ENCODE data around the gene MAPK8IP3.

Gene MAPK8IP3

DNA sequence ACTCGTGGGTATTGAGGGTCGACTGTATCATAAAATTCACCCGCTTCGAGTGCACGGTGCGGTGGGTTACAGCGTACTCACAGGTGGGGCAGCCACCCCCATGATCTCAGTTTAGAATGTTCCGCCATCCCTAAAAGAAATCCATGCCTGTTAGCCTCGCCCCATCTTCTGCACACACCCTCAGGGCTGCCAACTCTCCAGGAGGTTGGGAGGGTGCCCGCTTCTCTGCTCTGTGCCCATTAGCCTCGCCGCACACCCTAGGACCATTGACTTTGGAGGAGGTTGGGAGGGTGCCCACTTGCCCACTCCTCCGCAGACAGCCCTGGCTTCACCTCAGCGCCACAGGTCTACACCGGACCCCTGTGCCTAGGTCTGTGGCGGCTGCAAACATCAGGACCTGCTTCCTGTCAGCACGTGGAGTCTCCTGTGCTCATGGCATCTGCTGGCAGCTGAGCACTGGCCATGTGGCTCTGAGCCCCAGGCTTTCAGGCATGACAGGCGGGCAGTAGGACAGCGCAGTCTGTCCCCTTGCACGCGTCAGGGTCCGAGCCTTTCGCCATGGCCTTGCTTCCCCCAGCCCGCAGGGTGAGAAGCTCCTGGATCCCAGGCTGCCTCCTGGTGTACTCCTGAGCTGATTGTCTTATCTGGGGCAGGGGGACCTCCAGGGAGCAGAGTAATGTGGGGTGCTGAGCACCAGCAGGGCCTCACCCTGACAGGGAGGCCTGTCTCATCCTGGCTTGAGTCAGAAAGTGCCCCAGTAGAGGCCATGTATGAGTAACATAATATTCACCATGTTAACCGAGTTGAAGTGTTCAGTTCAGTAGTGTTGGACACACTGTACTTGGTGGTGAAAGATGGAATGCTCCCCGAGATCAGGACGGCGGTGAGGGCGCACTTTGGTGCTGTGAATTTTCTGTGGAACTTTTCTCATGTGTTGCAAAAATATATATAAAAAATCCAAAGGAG, 43.4 kb downstream of the MAPK8IP3 start:
- H3K4me1 ChIP-seq = no peaks in the 10 kb centered on the region

DNA sequence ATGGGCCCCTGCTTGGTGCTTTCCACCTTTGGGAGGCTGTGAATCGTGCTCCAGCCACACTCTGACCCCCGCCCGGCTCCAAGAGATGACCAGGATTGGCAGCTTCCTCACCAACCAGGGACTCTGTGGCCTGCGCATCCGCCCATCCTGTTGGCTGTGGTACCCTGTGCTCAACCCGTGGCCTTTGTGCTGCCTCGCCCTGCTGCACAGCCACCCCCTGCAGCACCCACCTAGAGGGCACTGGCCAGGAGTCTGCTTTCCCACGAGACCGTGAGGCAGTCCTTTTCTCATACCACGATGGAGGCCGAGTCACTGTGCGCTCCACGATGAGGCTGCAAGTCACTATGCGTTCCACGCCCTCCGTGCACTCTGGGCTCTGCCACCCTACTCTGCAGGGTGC, 46.0 kb downstream of the MAPK8IP3 start:
- peaks cover 41% of the 10 kb centered on the region for H3K36me3 ChIP-seq
- H3K9me3 ChIP-seq = no peaks in the 10 kb centered on the region
- H3K27me3 ChIP-seq = no peaks in the 10 kb centered on the region
- H3K4me3 ChIP-seq (ENCODE audit: low read depth, low read length) = no peak overlapping the region
- TF ChIP-seq, protein P1, sequence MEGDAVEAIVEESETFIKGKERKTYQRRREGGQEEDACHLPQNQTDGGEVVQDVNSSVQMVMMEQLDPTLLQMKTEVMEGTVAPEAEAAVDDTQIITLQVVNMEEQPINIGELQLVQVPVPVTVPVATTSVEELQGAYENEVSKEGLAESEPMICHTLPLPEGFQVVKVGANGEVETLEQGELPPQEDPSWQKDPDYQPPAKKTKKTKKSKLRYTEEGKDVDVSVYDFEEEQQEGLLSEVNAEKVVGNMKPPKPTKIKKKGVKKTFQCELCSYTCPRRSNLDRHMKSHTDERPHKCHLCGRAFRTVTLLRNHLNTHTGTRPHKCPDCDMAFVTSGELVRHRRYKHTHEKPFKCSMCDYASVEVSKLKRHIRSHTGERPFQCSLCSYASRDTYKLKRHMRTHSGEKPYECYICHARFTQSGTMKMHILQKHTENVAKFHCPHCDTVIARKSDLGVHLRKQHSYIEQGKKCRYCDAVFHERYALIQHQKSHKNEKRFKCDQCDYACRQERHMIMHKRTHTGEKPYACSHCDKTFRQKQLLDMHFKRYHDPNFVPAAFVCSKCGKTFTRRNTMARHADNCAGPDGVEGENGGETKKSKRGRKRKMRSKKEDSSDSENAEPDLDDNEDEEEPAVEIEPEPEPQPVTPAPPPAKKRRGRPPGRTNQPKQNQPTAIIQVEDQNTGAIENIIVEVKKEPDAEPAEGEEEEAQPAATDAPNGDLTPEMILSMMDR (IDR thresholded peaks at IDR 0.05; ENCODE audit: low read depth, low read length) = no peak
- H3K4me1 ChIP-seq = no peaks in the 10 kb centered on the region
- no peak for DNase-seq

More for the DNA sequence above, 43.4 kb downstream of the MAPK8IP3 start:
- no peak overlapping the region for H3K4me3 ChIP-seq (ENCODE audit: low read depth, low read length)
- TF ChIP-seq, protein P1 (IDR thresholded peaks at IDR 0.05; ENCODE audit: low read depth, low read length) = no peak
- no peak for DNase-seq
- H3K9me3 ChIP-seq = no peaks in the 10 kb centered on the region
- H3K36me3 ChIP-seq = peaks cover 41% of the 10 kb centered on the region
- no peaks in the 10 kb centered on the region for H3K27me3 ChIP-seq

DNA sequence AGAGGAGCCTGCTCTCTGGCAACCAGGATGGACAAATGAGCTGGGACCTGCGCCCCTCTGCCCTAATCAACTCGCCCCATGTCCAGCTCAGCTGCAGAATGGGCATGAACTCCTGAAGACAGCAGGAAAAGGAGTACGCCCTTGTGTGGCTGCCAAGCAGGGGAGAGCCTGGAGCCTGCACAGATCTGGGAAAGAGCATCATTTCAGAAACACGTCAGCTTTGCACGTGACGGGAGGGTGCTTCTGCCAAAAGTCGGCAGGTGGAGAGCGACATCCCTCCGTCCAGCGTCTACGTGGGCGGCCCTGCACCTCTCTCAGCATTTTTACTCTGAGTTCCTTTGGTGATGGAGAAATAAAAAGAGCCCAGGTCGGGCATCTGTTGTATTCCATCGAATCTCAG, 46.9 kb downstream of the MAPK8IP3 start:
- H3K9me3 ChIP-seq = no peaks in the 10 kb centered on the region
- no peaks in the 10 kb centered on the region for H3K27me3 ChIP-seq
- TF ChIP-seq, protein P1 (IDR thresholded peaks at IDR 0.05; ENCODE audit: low read depth, low read length) = no peak
- peaks cover 37% of the 10 kb centered on the region for H3K36me3 ChIP-seq
- no peaks in the 10 kb centered on the region for H3K4me1 ChIP-seq
- DNase-seq = no peak
- no peak overlapping the region for H3K4me3 ChIP-seq (ENCODE audit: low read depth, low read length)

DNA sequence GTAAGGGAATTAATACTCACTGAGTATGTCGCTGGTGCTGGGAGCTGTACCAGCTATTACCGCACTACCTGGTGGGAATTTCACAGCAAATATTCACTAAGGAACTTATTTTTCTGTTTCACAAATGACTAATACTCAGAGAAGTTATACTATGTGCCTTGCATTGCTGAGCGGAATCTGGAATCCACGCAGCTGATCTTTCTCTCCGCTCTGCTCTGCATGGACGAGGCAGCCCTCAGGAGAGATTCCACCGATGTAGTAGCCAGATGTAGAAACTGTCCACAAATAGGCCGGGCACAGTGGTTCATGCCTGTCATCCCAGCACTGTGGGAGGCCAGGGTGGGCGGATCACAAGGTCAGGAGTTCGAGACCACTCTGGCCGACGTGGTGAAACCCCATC, 48.2 kb downstream of the MAPK8IP3 start:
- no peaks in the 10 kb centered on the region for H3K9me3 ChIP-seq
- H3K27me3 ChIP-seq = no peaks in the 10 kb centered on the region
- DNase-seq = no peak
- H3K4me3 ChIP-seq (ENCODE audit: low read depth, low read length) = no peak overlapping the region
- H3K4me1 ChIP-seq = no peaks in the 10 kb centered on the region
- TF ChIP-seq, protein P1 (IDR thresholded peaks at IDR 0.05; ENCODE audit: low read depth, low read length) = no peak
- H3K36me3 ChIP-seq = peaks cover 34% of the 10 kb centered on the region

DNA sequence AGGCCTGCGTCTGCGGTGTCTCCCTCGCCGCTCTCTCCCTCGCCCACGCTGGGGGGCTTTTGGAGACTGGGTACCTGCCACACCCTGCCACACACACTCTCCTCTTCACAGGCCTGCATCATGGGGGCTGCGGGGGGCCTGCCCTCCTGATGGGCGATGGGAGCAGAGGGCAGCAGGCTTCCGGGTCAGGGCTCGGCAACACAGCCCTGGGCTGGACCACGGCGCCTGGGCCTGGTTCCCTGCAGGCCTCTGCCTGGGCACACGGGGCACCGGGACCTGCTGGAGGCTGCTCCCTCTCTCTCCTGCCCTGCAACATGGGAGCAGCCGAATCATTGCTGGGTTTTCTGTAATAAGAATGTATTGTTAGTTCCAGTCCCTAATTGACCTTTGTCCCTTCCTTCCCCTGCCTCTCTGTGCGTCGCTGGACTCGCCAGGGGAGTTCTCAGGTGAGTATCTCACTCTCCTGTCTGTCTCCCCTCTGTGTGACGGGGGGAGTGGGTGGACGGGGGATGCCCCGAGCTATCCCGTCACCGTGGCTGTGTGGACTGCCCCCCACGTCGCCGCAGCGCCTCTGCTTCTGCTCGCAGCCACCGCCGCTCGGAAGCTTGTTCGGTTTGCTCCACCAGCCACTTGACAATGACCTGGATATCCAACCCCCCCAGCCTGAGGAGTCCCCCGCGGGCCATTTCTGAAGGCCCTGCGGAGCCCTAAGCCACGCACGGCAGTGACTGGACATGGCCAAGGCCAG, 51.9 kb downstream of the MAPK8IP3 start:
- Histone ChIP-seq H3K9me3 (no peaks in the 10 kb centered on the region), H3K4me1 (no peaks in the 10 kb centered on the region), H3K4me3 (ENCODE audit: low read depth, low read length) (no peak overlapping the region), H3K27me3 (no peaks in the 10 kb centered on the region), H3K36me3 (peaks cover 43% of the 10 kb centered on the region)
- TF ChIP-seq, protein P1 (IDR thresholded peaks at IDR 0.05; ENCODE audit: low read depth, low read length) = no peak
- DNase-seq = no peak
